GM12878 (cell line): ENCODE data around the gene NGB. TPM values are rescaled to one million over a fixed set of nuclear protein-coding genes. Genes with fewer than 3 reads are reported as not detected.
A peak's percentile ranks its signal among the peaks of the same experiment; 100 is the strongest.

Experiments
- ATAC-seq: fragments of 200-7000 bp; cut with Tn5 transposase; 3 replicates; pipeline ENCODE4 v1.9.1; 2020; ENCODE audit warnings: mild to moderate bottlenecking, moderate library complexity
- BruUV-seq: library from RNA; stranded (reverse); fragments of 400-500 nt; replicated peaks from 2 replicates; lab custom pipeline; 2021; lab: Mats Ljungman, UMichigan
- CTCF ChIA-PET: fragments of 300-600 bp; sonication (Branson Sonifier 250); formaldehyde crosslinking; extraction: SDS; loops from one replicate; lab custom pipeline; 2021; ENCODE audit warnings: inconsistent platforms; lab: Yijun Ruan, JAX
- POLR2A ChIA-PET: fragments of 350-600 bp; formaldehyde crosslinking; extraction: SDS; loops from one replicate; lab custom pipeline; 2021; ENCODE audit warnings: inconsistent platforms; lab: Charles Lee
- RAD21 ChIA-PET: fragments of 300-600 bp; sonication (Branson Sonifier 250); formaldehyde crosslinking; loops from one replicate; lab custom pipeline; 2023; ENCODE audit warnings: antibody characterized with exemption; ENCODE audit not compliant: unreplicated experiment; lab: Charles Lee
- SMC1A ChIA-PET: fragments of 300-600 bp; sonication (Branson Sonifier 250); formaldehyde crosslinking; loops from one replicate; lab custom pipeline; 2023; ENCODE audit not compliant: unreplicated experiment, uncharacterized antibody; lab: Charles Lee
- DNase-seq: peaks from one replicate; pipeline ENCODE4 v3.0.0-alpha.2; 2011; ENCODE audit warnings: low read depth, low spot score
- FAIRE-seq: peaks from 3 replicates; lab custom pipeline; 2011; peaks lifted over from hg19 to GRCh38; lab: Jason Lieb, UNC
- H2AFZ ChIP-seq: 2 replicates; pipeline ENCODE4 v1.6.0; 2011; ENCODE audit warnings: low read depth, low read length, control low read depth; ENCODE audit not compliant: control insufficient read depth
- H3K27ac ChIP-seq: 2 replicates; pipeline ENCODE4 v1.5.1; 2011; ENCODE audit warnings: control low read depth; ENCODE audit not compliant: control insufficient read depth, insufficient read depth
- H3K27me3 ChIP-seq, 2 experiments: replicated peaks in 1 of 2; 2 replicates each; pipeline versions ENCODE4 v1.6.0 to v1.6.1; 2011; ENCODE audit warnings: low read length in 1 of 2; ENCODE audit not compliant: control insufficient read depth in 2 of 2, insufficient read depth in 2 of 2
- H3K36me3 ChIP-seq, 2 experiments: 2 replicates each; pipeline ENCODE4 v1.5.1; 2011; ENCODE audit warnings: low read length in 1 of 2; ENCODE audit not compliant: control insufficient read depth in 2 of 2, insufficient read depth in 2 of 2
- H3K4me1 ChIP-seq: 2 replicates; pipeline ENCODE4 v1.6.1; 2011; ENCODE audit warnings: mild to moderate bottlenecking, low read length, moderate library complexity, mixed read lengths; ENCODE audit not compliant: control insufficient read depth, insufficient read depth
- H3K4me2 ChIP-seq: 2 replicates; pipeline ENCODE4 v1.6.0; 2011; ENCODE audit warnings: control low read depth; ENCODE audit not compliant: control insufficient read depth, insufficient read depth
- H3K4me3 ChIP-seq: fragments of 200-600 bp; sonication (generic); 2 replicates; pipeline ENCODE4 v1.5.1; 2016
- H3K79me2 ChIP-seq: 2 replicates; pipeline ENCODE4 v1.6.0; 2011; ENCODE audit warnings: low read length; ENCODE audit not compliant: control insufficient read depth, insufficient read depth
- H3K9ac ChIP-seq: 2 replicates; pipeline ENCODE4 v1.8.0; 2011; ENCODE audit warnings: low read length, control low read depth, mixed read lengths; ENCODE audit not compliant: control insufficient read depth, insufficient read depth
- H3K9me3 ChIP-seq: replicated peaks from 3 replicates; pipeline ENCODE4 v1.5.1; 2011; ENCODE audit warnings: mild to moderate bottlenecking, low read length; ENCODE audit not compliant: control insufficient read depth, insufficient read depth
- H4K20me1 ChIP-seq: 2 replicates; pipeline ENCODE4 v1.6.0; 2011; ENCODE audit not compliant: control insufficient read depth, insufficient read depth
- ATF7 ChIP-seq: fragments of 450-650 bp; IDR thresholded peaks from 2 replicates; pipeline ENCODE4 v1.6.1; 2016; ENCODE audit warnings: low read depth, mild to moderate bottlenecking
- BCL3 ChIP-seq: IDR thresholded peaks from 2 replicates; pipeline ENCODE4 v1.6.1; 2011; ENCODE audit warnings: borderline replicate concordance, low read depth, mild to moderate bottlenecking, moderate library complexity, low read length; ENCODE audit not compliant: insufficient read depth, poor library complexity, severe bottlenecking
- CEBPB ChIP-seq, 2 experiments: fragments of 150-350 bp in 1 of 2; IDR thresholded peaks; 2 replicates each; pipeline ENCODE4 v1.6.1; 2012 to 2014; ENCODE audit warnings: low read depth in 2 of 2, low read length in 2 of 2, borderline replicate concordance in 1 of 2, inconsistent platforms in 1 of 2
- FOXM1 ChIP-seq: IDR thresholded peaks from 2 replicates; pipeline ENCODE4 v1.6.1; 2012; ENCODE audit warnings: low read depth, mild to moderate bottlenecking, inconsistent platforms, low read length, moderate library complexity
- IRF4 ChIP-seq: IDR thresholded peaks from 2 replicates; pipeline ENCODE4 v1.6.1; 2011; ENCODE audit warnings: low read depth, low read length
- MXI1 ChIP-seq: fragments of 150-350 bp; IDR thresholded peaks from 2 replicates; pipeline ENCODE4 v1.6.1; 2011; ENCODE audit warnings: low read depth, mild to moderate bottlenecking, inconsistent platforms, low read length, improper control_type of control experiment
- NFIC ChIP-seq: IDR thresholded peaks from 2 replicates; pipeline ENCODE4 v1.6.1; 2012; ENCODE audit warnings: low read depth, mild to moderate bottlenecking, inconsistent platforms, low read length, moderate library complexity
- NFXL1 ChIP-seq: fragments of 450-650 bp; IDR thresholded peaks from 2 replicates; pipeline ENCODE4 v1.6.1; 2017; ENCODE audit warnings: antibody characterized with exemption, mild to moderate bottlenecking, borderline replicate concordance
- NR2C1 ChIP-seq: fragments of 450-650 bp; IDR thresholded peaks from 2 replicates; pipeline ENCODE4 v1.6.1; 2017; ENCODE audit warnings: antibody characterized with exemption, mild to moderate bottlenecking, moderate library complexity
- SREBF2 ChIP-seq: IDR thresholded peaks from 2 replicates; pipeline ENCODE4 v1.6.1; 2012; ENCODE audit warnings: mild to moderate bottlenecking, low read length
- SUPT20H ChIP-seq: IDR thresholded peaks from 2 replicates; pipeline ENCODE4 v1.6.1; 2011; ENCODE audit warnings: low read depth, mild to moderate bottlenecking, low read length, moderate library complexity, borderline replicate concordance; ENCODE audit not compliant: control insufficient read depth
- TAF1 ChIP-seq: IDR thresholded peaks from 2 replicates; pipeline ENCODE4 v1.6.1; 2011; ENCODE audit warnings: mild to moderate bottlenecking, low read depth, low read length, borderline replicate concordance
- TCF12 ChIP-seq: IDR thresholded peaks from 2 replicates; pipeline ENCODE4 v1.6.1; 2011; ENCODE audit warnings: low read depth, mild to moderate bottlenecking, low read length
- TCF3 ChIP-seq: IDR thresholded peaks from 2 replicates; pipeline ENCODE4 v1.6.1; 2012; ENCODE audit warnings: low read depth, mild to moderate bottlenecking, low read length, borderline replicate concordance; ENCODE audit not compliant: insufficient read depth
- TCF7 ChIP-seq: IDR thresholded peaks from 2 replicates; pipeline ENCODE4 v1.6.1; 2014; ENCODE audit warnings: antibody characterized with exemption, borderline replicate concordance
- WRNIP1 ChIP-seq: IDR thresholded peaks from 2 replicates; pipeline ENCODE4 v1.6.1; 2011; ENCODE audit warnings: low read depth, low read length, improper control_type of control experiment, borderline replicate concordance
- WGBS: methylation state at CpG from one replicate; pipeline ENCODE4 v1.1.6; 2016; ENCODE audit warnings: low lambda C conversion rate; ENCODE audit not compliant: insufficient replicate concordance, insufficient coverage; ENCODE audit errors: missing lambda C conversion rate; 5-methylcytosine and 5-hydroxymethylcytosine counted together
- in situ Hi-C: fragments of 300-500 bp; cut with MboI; formaldehyde crosslinking; loops from 9 replicates; pipeline ENCODE4 v1.14.3; 2018; ENCODE audit warnings: mixed read lengths
- intact Hi-C: fragments of 100-400 bp; cut with micrococcal nuclease; formaldehyde crosslinking; loops from one replicate; pipeline ENCODE4 v1.14.2; 2022; ENCODE audit not compliant: unreplicated experiment
- polyA plus RNA-seq, 11 experiments: library from polyadenylated mRNA; depleted of rRNA in 4 of 11; unstranded in 6 of 11; stranded (reverse) in 5 of 11; fragments of >200 nt; fragmentation: Nextera tagmentation in 4 of 11; fragmentation: Illumina TruSeq in 1 of 11; extraction: Ambion mirVana in 4 of 11; extraction: Trizol in 1 of 11; gene quantifications; 1 replicate in 1 of 11; 2 replicates in 10 of 11; pipeline versions ENCODE4 v1.2.1 to v1.2.3, GENCODE V29; 2011 to 2016; ENCODE audit warnings: inconsistent platforms in 2 of 11, missing spikeins in 2 of 11, low read depth in 1 of 11
- total RNA-seq, 4 experiments: library from RNA; depleted of rRNA in 3 of 4; stranded (reverse); fragments of >200 nt in 3 of 4; fragmentation: Illumina TruSeq in 1 of 4; extraction: Trizol in 1 of 4; gene quantifications; 2 replicates each; pipeline versions ENCODE4 v1.2.1 to v1.2.3, GENCODE V29; 2013 to 2021
- TF ChIP-seq, protein P1 (sequence below): fragments of 450-650 bp; IDR thresholded peaks from 2 replicates; pipeline ENCODE4 v1.6.1; 2018; ENCODE audit warnings: borderline replicate concordance, mild to moderate bottlenecking; ENCODE audit not compliant: partially characterized antibody

Gene NGB
- total and polyA plus RNA-seq, 10 of the 15 experiments (the other 5 are each of a cell fraction or from before 2014, with no cell fraction given): 0.19 TPM; not detected in 9

DNA sequence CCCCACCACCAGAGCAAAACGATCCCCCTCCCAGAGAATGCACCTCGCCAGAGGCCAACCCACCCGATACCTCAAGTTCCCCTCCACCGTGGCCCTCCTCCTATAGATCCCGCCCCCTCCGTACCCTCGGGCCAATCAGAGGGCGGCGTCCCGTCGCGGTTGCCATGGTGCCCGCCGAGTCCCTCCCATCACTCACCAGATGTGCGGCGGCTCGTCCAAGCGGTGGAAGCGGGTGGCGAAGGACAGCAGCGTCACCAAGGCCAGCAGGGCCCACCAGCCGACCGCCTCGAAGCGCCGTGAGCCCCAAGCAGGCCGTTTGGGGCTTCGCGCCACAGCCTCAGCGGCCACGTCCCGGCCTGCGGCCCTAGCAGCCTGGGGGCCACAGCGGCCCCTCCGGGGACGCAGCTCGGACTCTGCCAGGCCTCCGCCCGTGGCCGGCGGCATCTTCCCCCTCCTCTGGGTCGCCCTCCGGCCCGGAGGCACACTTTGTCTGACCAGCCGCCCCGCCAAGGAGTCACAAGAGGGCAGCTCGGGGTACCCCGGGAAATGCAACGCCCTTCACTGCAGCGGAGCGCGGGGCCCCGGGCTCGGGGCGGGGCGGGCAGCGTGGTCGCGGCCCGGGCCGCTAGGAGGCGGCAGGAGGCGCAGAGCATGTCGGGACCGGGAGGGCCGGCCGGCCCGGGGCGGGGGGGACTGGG, 49.4 kb upstream of the NGB start, which contains the start of gene POMT2:
POMT2 (minus strand) TSS at position 646 of the 698 bp plus-strand sequence; CDS start at position 444, 202 bp downstream.
- Histone ChIP-seq H3K27ac (peak within 1 kb of the TSS; percentile 98), H2AFZ (peak within 1 kb of the TSS; percentile 99), H3K27me3 (no peaks in the 10 kb centered on the region), H4K20me1 (no peaks in the 10 kb centered on the region), H3K4me3 (peak within 1 kb of the TSS; percentile 98), H3K4me2 (peak within 1 kb of the TSS; percentile 93), H3K9ac (peak within 1 kb of the TSS; percentile 94), H3K36me3 (no peaks in the 10 kb centered on the region), H3K4me1 (peaks cover 4% of the 10 kb centered on the region; the same call in 1 of the 2 replicates), H3K79me2 (peaks cover 5% of the 10 kb centered on the region; the same call in 1 of the 2 replicates), H3K9me3 (no peaks in the 10 kb centered on the region)
- BruUV-seq: no TSS peak
- FAIRE-seq (peak; percentile 78), DNase-seq (peak; percentile 64), ATAC-seq (peak; percentile 81)
- ChIA-PET POLR2A (interaction anchor here (0.8 to 2.2 kb wide), 8 partner anchors 9 to 137 kb away, joined by 3 to 12 read pairs (median 6); partner anchors contain the start of genes AHSA1, SAMD15, TMED8 and VIPAS39), CTCF (interaction anchor here (0.6 to 1.5 kb wide), 8 partner anchors 17 to 197 kb away, joined by 3 to 10 read pairs (median 3); partner anchors contain the start of genes SAMD15 and TMED8), SMC1A (interaction anchor here (0.8 to 1.6 kb wide), 12 partner anchors 13 to 233 kb away, joined by 3 to 6 read pairs (median 3); partner anchors contain the start of genes SAMD15 and TMED8), RAD21 (interaction anchor here (0.7 to 2.3 kb wide), 10 partner anchors 10 to 230 kb away, joined by 3 to 21 read pairs (median 3); partner anchors contain the start of genes AHSA1, SAMD15, TMED8 and VIPAS39)
- WGBS: 1% methylated on average over 68 of the region's 69 CpGs
- in situ Hi-C loops: no loop called here
- intact Hi-C loops: loop anchor here (2.0 to 5.0 kb wide), 2 partner anchors 136 to 222 kb away; partner anchors contain the start of gene VIPAS39
- TF ChIP-seq TAF1 (no peak), IRF4 (no peak), CEBPB (IDR thresholded peaks at IDR 0.05; ENCODE audit: borderline replicate concordance in 1 of 2, low read depth in 2 of 2, low read length in 2 of 2) (no peak), SUPT20H (no peak), TCF7 (no peak), FOXM1 (no peak), MXI1 (peak; percentile 44), NFIC (no peak), BCL3 (no peak), ATF7 (no peak), SREBF2 (no peak), TCF12 (no peak), NFXL1 (no peak), WRNIP1 (no peak), NR2C1 (no peak), TCF3 (0 out of 2 replicates have a peak, but pooled peaks have one; percentile 17)
- TF ChIP-seq, protein P1, sequence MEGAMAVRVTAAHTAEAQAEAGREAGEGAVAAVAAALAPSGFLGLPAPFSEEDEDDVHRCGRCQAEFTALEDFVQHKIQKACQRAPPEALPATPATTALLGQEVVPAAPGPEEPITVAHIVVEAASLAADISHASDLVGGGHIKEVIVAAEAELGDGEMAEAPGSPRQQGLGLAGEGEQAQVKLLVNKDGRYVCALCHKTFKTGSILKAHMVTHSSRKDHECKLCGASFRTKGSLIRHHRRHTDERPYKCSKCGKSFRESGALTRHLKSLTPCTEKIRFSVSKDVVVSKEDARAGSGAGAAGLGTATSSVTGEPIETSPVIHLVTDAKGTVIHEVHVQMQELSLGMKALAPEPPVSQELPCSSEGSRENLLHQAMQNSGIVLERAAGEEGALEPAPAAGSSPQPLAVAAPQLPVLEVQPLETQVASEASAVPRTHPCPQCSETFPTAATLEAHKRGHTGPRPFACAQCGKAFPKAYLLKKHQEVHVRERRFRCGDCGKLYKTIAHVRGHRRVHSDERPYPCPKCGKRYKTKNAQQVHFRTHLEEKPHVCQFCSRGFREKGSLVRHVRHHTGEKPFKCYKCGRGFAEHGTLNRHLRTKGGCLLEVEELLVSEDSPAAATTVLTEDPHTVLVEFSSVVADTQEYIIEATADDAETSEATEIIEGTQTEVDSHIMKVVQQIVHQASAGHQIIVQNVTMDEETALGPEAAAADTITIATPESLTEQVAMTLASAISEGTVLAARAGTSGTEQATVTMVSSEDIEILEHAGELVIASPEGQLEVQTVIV: no peak
